GOT3 (cell line): ENCODE results near the gene MYOM3.

ENCODE experiments used
- DNase-seq: peaks from one replicate; lab custom pipeline; 2025; ENCODE audit warnings: mixed read lengths; lab: John Stamatoyannopoulos, UW

MYOM3 gene

DNA sequence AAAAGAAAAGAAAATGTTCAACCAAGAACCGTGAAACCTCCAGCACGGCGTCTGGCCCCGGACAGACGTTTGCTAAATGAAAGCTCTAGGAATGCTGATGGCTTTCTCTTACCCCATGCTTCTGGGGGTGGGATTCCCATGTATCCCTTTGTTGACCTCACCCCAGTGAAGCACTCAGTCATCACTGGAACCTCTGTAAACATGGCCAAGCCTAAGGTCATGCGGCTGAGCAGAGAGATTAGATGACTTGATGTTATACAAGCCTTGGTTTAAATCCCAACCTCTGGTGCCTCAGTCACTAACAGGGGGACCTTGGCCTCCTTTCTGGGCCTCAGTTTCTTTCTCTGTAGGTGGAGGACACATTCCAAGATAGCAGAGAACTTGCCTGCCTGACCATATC lies 2.8 kb upstream of the MYOM3 start:
- no peak for DNase-seq

- DNase-seq: no peak
Measured at GRCh38 chr1:24113641-24114033, 1.7 kb upstream of the MYOM3 start.

DNA sequence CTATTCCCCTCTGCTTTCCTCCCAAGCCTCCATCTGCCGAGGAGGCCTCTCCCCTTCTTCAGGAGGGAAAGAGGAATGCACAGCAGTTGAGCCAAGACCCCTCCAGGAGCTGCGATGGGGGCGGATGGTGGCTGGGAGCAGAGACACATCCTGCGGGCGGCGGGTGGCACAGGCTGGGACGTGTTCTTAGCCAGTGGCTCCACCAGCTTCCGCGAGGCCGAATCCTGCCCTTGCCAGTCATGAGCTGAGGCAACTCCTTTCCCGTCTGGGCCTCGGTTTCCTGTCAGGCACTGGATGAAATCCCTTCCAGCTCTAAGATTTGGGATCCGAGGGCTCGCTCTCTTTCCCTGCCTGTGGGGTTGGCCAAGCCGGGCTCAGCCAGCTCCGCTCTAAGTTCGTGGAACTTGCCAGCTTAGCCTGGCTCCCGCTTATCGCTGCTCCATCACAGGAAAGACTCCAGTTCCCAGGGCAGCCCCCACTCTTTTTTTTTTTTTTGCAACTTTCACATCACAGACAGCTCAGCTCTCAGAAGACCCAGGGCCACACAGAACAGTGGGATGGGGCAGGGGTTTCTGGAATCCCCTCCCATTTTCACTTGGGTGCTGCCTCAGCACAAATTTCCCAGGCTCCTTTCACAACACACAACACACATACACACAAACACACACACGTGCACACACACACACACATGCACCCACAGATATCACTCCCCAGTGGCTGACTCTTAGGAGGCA lies 506 bp downstream of the MYOM3 start:
- no peak for DNase-seq

- DNase-seq: no peak
Measured at GRCh38 chr1:24110642-24111261, 1.2 kb downstream of the MYOM3 start.

DNA sequence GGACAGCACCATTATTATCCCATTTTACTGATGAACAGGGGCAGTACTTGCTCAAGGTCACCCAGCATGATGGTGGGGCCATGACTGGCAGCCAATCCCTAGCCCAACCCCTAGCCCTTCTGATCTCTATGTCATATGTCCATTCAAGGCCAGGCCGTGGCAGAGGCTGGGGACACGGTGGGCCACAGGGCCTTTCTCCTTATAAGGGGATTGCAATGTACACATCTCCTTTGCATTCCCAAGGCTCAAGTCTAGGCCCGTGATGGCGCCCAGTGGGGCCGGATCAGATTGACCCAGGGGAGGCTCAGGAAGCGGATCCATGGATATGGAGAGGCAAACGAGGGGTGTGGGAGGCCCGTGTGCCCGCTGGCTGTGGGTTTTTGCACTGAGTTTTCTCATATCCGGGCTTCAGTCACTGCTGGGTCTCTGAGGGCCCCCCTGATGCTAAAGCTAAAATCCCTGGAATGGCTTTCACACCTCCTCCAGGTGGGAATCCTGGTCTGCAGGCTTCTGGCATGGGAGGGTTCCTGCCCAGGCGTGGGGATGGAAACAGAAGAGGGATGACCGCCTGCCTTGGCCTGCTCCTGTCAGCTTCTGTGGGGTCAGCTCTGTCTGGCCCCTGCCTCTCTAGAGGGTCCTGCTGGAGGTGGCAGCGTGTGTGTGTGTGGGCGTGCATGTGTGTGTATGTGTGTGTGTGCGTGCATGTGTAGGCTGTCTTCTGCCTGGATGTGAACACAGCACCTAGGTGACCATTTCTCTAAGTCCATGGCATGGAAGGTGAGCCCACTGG lies 2.1 kb downstream of the MYOM3 start:
- no peak for DNase-seq

- DNase-seq: no peak
Measured at GRCh38 chr1:24109166-24109483, 2.8 kb downstream of the MYOM3 start.

GRCh38 chr1:24108334-24109165 lies 3.4 kb downstream of the MYOM3 start:
- DNase-seq: no peak

DNA sequence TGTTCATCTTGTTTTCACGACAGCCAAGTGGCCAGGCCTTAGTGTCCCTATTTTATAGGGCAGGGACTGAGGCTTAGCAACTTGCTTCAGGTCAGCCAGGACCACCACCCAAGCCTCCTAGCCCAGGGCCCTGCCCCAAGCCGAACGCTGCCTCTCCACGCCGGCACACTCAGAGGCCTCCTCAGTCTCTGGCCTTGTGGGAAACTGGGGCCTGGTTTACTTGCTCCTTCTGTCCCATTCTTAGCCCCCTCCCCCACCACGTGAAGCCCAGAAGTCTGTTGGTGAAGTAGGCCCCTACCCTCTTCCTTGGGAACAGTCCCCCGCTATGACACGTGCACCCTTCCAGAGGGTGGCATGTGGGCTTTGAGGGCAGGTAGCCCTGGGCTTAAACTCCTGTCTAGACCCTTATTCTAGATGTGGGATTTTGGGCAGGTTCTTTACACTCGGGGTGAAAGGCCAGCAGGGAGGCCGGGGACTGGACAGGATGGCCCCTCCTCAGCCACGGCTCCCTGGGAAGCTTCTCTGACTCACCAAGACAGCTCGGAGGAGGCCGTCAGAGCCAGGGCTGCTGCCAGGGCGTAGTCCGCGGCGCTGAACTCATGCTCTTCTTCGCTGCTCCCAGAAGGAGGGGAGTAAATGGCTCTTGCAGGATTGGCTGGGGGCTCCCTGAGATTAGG lies 4.3 kb downstream of the MYOM3 start:
- no peak for DNase-seq

- no peak for DNase-seq
Measured at GRCh38 chr1:24105368-24106160, 6.4 kb downstream of the MYOM3 start.

GRCh38 chr1:24104854-24105253 lies 7.1 kb downstream of the MYOM3 start:
- DNase-seq: no peak

- no peak for DNase-seq
Measured at GRCh38 chr1:24103879-24104278, 8.1 kb downstream of the MYOM3 start.

DNA sequence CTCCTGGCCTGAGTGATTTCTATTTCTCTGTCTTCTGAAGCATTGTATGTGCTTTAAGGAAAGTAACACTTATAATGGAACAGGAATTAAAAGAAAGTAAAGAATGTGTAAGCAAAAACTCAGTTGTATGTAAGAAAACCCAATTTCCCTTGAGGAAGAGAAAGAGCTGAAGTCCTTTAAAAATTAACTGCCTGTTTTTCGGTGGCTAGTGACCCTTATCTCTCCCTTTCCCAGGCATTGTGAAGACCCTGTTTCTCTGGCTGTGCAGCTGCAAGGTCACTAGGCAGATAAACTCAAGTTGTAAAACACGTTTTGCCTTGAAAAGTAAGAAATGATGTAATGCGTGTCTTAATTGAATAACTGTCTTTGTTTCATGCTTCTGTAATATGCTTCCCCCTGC lies 8.5 kb downstream of the MYOM3 start:
- DNase-seq: no peak

DNA sequence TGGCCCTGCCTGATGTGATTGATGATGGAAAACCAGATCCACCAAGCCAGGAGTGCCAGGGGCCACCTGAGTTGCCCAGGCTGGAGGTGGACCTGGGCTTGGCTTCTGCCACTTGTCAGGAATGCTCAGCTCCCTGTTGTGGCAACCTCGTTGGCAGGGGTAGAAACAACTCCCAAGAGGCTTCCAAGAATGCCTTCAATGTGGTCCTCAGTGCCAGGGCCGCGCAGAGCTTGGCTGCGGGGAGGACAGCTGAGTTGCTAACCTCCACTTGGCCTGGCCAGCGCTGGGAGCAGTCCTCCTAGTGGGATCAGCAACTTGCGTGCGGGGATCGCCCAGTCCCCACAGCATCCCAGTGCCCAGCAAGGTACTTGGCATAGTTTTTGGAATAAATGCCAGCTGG lies 9.0 kb downstream of the MYOM3 start:
- no peak for DNase-seq

- no peak for DNase-seq
Measured at GRCh38 chr1:24101796-24102586, 9.9 kb downstream of the MYOM3 start.

DNA sequence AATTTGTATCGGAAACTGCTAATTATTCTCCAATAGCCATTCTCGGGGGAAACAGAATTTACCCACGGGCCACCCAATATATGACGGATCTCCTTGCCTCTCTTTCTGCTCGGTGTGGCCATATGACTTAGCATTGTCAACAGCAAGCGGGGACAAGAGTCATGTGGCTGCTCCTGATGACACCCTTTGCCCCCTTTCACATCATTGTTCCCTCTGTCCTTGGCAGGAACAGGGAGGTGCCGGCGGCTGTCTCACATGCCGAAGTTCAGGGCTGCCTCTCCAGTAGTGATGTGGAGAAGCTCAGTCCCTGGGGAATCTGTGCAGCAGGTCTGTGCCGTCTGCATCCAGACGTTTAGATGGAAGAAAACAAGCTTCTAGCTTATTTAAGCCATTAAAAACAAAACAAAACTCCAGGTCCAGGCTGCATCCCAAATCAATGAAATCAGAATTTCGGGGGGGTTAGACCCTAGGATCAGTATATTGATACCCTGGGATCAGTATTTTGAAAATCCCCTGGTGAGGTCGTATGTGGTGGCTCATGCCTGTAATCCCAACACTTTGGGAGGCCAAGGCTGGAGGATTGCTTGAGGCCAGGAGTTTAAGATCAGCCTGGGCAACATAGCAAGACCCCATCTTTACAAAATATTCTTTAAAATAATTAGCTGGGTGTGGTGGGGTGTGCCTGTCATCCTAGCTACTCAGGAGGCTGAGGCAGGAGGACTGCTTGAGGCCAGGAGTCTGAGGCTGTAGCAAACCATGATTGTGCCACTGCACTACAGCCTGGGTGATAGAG lies 10.8 kb downstream of the MYOM3 start:
- DNase-seq: no peak

DNA sequence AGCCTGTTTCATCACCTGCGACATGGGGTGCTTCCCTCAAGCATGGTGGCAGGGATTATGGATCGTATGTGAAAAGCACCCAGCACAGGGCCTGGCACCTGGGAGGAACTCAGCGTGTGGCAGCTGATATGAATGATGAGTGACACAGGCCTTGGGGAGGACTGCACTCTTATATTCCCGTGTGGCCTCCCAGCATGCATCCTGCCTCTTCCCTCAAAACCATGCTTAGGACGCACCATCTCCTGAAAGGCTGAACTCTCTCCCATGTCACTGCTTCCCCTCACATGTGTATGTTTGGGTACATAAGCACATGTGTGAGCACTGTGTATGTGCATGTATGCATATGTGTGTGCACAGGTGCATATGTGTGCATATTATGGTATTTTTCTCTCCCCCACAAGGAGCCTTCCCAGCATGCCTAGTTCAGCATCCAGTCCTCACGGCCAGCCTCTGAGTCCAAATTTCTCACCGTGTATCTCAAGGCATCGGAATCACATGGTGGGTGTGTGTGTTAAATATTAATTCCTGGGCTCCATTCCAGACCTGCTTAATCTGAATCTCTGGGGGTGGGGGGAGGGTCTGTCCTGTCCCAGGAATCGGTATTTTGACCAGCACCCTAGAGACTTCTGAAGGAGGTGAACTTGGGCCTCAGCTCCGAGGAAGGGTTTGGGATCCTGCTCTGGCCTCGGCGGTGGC lies 12.8 kb downstream of the MYOM3 start:
- DNase-seq: no peak

GRCh38 chr1:24098102-24098501 lies 13.8 kb downstream of the MYOM3 start:
- no peak for DNase-seq

DNA sequence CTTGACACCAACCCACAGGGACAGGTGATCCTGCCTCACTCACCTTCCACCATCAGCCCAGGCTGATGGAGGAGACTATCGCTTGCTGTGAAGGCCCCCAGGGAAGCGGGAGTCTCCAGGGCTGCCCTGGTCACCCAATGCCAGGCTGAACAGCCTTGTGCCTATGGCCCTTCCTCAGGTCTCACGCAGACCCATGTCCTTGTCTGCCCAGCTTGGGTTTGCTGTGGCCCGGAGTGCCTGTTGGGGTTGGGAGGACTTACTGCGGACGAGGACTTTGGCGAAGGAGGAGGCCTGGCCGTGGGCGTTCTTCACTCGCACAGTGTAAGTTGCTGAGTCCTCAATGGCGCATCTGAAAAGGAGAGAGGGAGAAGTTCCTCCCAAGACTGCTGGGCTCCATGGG lies 14.3 kb downstream of the MYOM3 start:
- DNase-seq: no peak

DNA sequence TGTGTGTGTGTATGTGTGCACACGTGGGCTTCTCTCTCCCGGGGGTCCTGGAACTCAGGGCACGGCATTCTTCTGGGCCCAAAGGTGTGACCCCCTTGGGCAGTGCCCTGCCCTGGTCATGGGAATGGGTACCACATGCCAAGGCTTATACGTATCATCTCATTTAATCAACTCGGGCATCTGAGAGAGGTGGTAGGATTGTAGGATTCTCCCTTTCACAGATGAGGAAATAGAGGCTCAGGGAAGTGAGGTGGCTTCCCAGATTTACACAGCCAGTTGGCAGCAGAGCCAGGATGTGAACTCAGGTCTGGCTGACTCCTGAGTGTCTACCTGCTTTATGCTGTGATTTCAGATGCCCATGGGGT lies 15.2 kb downstream of the MYOM3 start:
- no peak for DNase-seq
